ENCODE results near the gene VMP1.
A peak's percentile ranks its signal among the peaks of the same experiment; 100 is the strongest.

Gene VMP1

GRCh38 chr17:59707149-59707970, at the start of gene VMP1, which contains the start of gene PTRH2:
VMP1 (plus strand) TSS chr17:59707654; CDS start chr17:59731447, 23,793 bp downstream.
PTRH2 (minus strand) TSS chr17:59707430; CDS start chr17:59697978, 9,452 bp downstream.
- FAIRE-seq: peak; percentile 99

DNA sequence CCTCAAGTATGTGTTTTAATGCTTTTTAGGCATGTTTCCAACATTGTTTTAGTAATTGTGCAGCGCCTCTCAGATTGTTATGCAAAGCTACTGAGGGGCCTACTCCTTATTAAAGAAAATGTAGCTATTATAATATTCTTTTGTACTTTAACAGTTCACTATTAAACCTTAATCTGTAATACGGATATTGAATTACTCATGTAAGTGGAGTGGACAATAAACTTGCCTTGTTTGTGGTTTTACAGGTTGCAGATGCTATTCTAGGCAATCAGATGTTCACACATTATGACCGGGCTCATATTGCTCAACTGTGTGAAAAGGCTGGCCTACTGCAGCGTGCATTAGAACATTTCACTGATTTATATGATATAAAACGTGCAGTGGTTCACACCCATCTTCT, 41.2 kb upstream of the VMP1 start:
- no peak for FAIRE-seq

DNA sequence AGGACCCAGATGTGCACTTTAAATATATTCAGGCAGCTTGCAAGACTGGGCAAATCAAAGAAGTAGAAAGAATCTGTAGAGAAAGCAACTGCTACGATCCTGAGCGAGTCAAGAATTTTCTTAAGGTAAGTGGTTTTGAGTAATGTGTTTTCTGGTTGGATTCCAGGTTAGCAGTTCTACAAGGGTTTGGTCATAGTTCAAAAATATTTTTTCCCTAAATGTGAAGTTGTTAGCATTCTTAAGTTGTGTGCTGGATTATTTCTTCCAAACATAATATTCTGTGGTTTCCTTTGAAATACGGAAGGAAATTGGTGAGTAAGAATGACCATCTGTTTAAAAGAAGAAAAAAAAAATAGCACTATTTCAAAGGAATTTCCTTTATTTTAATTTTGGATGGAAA, 38.6 kb upstream of the VMP1 start:
- FAIRE-seq: peak; percentile 39

- FAIRE-seq: no peak
These were observed 38.0 kb upstream of the VMP1 start for GRCh38 chr17:59669411-59669810.

- FAIRE-seq: no peak
These were observed 37.5 kb upstream of the VMP1 start for GRCh38 chr17:59669944-59670343.

DNA sequence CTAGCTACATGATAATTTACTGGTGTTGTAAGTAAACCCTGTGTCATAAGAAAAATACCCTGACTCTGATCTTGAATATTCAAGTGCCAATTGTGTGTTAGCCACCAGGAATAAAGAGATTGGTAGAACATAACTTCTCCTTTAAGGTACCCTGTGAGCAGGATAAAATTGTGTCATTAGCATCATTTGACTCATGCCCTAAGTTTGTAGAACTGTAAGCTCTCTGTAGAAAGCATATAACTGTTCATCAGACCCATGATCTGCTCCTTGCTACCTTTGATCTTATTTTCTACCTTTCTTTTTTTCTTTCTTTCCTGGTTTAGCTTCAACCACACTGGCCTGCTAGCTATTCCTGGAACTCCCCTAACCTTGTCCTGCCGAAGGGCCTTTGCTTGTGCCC, 36.1 kb upstream of the VMP1 start:
- FAIRE-seq: no peak

DNA sequence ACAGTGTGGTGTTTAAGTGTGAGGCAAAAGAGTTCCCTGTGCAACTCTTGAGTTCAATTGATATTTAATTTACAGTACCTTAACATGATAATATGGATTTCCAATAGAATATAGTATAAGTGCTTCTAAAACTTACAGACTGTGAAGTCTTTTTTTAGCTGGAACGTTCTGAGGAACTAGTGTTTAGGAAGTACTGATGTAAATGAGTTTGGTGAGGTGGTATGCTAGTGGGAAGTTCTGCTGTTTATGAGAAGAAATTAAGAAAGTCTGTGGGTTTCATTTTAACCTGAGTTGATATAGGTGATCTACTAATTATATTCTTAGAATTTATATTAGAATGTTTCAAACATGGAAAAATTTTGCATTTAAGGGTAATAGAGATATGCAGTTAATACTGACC, 32.2 kb upstream of the VMP1 start:
- FAIRE-seq: no peak

DNA sequence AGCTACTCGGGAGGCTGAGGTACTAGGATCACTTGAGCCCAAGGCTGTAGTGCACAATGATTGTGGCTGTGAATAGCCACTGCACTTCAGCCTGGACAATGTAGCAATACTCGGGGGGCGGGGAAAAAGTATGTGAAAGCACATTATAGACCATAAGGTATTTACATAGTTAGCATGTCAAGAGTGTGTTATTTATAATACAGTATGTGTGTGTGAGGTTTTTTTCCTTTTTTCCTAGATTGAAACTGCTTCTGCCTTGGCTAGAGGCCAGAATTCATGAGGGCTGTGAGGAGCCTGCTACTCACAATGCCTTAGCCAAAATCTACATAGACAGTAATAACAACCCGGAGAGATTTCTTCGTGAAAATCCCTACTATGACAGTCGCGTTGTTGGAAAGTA, 30.7 kb upstream of the VMP1 start:
- FAIRE-seq: no peak

DNA sequence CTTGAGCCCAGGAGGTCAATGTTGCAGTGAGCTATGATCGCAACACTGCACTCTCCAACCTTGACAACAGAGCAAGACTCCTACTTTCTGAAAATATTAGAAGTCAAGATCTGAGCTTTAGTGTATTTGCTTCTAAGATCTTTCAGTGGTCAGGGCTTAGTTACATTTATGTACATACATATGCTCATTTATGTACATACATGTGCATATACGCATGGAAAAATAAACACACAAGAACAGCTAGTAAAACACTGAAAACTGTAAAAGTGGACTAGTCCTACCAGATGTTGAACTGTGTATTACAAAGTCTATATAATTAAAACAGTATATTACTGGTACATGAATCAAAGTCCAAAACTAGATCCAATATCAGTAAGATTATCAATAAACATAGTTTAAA, 28.5 kb upstream of the VMP1 start:
- FAIRE-seq: no peak

DNA sequence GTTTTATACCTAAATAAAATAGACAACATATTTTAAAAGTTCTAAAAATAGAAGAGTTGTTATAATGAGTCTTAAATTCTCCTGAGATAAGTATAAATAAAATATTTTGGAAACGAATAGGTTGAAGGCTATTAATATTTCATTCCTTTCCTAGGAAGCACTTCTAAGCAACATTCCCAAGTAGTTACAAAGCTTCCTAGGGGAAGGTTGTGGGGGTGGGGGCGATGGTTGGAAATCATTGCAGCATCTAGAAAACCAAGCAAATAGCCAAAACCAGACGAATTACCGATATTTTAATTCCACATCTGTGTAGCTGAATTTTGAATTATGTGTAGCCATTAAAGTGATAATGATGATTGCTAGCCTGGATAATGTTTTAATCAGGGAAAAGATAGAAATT, 27.1 kb upstream of the VMP1 start:
- FAIRE-seq: no peak

GRCh38 chr17:59683283-59683682, 24.2 kb upstream of the VMP1 start:
- no peak for FAIRE-seq

DNA sequence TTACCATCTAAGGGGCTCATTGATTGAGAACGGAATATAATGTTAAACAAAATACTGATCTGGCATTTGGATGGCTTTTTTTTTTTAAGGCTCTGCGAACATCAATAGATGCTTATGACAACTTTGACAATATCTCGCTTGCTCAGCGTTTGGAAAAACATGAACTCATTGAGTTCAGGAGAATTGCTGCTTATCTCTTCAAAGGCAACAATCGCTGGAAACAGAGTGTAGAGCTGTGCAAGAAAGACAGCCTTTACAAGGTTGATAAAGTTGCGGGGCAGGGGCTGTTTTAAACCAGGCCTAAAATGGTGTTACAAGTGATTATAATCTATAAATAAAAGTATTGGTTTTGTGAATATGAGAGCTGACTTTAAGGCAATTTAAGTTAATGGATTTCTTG, 22.5 kb upstream of the VMP1 start:
- FAIRE-seq: no peak

- no peak for FAIRE-seq
These were observed 19.4 kb upstream of the VMP1 start for GRCh38 chr17:59688008-59688407.

DNA sequence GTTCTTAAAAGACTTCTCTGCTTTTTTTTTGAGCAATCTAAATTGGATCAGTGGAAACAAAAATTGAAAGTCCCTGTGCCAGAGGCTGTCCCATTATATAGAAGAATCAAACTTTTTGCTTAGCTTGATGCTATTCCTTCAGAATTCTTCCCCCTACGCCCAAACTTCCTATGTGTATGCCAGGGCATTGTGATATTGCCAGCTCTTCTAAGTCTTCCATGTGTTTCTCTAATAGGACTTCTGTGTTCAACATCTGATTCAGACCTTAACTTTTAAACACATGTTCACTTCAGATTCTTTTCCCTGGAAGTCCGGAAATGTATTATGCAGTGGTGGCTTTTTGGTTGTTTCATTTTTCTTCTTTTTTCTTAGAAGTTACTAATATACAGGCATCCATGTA, 19.0 kb upstream of the VMP1 start:
- FAIRE-seq: no peak

DNA sequence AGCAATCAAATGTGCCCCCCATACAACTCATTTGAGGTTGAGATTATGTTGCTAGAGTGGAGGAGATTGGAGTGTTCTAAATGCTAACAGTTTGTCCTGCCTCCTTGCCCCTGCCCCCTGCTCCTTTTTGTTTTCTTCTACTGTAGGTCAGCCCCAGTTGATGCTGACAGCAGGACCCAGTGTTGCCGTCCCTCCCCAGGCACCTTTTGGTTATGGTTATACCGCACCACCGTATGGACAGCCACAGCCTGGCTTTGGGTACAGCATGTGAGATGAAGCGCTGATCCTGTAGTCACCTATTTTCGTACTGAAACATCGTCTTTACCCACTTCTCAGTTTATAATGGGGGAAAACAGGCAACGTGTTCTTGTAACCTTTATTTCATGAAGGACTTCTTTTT, 13.9 kb upstream of the VMP1 start:
- FAIRE-seq: no peak

DNA sequence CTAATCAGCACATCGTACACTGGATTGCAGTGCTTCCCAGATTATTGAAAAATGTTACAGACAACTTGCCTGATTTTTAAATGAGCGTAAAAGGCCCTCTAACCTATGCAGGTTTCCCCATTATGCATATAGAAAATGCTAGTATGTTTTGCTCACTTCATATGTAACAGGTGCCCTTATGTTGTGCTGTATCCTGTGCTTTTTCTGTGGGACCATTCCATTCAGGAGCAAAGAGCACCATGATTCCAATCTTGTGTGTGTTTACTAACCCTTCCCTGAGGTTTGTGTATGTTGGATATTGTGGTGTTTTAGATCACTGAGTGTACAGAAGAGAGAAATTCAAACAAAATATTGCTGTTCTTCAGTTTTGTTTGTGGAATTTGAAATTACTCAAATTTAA, 13.1 kb upstream of the VMP1 start:
- no peak for FAIRE-seq

DNA sequence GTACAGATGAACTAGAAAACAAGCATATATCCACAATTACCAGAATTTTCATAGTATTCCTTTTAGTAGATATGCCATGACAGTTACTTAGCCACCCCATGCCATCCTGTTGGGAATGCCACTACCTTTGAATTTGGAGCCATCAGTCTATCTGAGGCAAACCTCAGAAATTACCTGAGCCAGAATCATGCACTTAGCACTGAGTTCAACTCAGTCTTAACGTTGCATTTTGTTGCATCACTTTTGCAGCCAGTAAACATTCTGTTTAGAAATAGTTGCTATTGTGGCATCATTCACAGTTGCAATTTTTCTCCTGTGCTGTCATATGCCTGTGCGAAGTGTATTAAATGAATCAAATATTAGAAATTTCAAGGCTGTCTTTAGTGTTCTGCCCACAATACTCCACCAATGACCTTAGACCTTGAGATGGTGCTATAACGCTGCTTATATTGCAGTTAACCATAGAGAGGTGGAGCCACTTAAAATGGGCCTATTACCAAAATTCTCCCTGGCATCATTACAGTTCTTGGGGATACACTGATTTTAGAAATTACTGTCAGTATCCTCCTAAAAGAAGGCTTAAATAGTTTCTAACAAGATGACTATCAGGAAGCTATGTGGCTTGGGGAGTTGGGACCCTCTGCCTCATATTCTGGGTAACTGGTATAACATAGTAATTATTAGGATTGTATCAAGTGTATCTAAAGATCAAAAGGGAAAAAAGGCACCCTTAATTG, 11.3 kb upstream of the VMP1 start:
- no peak for FAIRE-seq

- FAIRE-seq: no peak
These were observed 10.7 kb upstream of the VMP1 start for GRCh38 chr17:59696682-59697277.

DNA sequence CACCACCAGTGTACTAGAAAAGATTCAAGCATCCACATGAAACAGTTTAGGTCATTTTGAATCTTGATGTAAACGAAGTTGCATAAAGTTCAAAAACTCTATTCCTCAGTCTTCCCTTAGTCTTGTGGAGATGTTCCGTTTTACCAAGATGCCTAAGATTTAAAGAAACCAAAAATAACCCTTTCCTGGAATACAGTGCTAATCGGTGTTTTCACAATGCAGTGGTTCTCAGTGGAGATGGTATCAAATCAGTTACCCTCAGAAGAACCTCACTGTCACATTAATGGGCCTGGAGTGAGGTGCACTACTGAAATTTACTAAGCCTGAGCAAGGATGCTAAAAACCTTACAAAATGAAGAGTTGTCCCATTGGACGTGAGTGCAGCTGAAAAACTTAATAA, 9.3 kb upstream of the VMP1 start:
- no peak for FAIRE-seq

DNA sequence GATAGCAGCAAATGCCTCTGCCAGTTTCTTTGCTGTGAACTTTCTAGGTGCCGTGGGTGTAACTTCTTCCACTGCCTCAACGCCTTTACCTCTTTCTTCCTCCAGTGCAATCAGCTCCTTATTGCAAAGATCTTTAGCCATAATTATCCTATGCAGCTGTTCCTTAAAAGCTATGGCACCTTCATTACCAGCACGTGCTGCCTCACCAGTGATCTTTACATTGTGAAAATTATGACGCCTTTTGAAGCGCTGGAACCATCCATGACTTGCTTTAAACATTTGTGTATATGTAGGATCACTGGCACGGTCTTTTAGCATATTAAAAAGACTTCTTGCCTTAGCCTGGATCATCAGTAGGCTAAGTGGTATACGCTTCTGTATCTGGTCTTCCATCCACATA, 8.2 kb upstream of the VMP1 start:
- no peak for FAIRE-seq

- FAIRE-seq: no peak
These were observed 7.7 kb upstream of the VMP1 start for GRCh38 chr17:59699786-59700185.

- FAIRE-seq: no peak
These were observed 5.2 kb upstream of the VMP1 start for GRCh38 chr17:59702304-59702703.

- no peak for FAIRE-seq
These were observed 547 bp downstream of the VMP1 start for GRCh38 chr17:59707971-59708430.

GRCh38 chr17:59711936-59712335, 4.5 kb downstream of the VMP1 start:
- FAIRE-seq: no peak

Measured in G401.6 (cell line).